NCI-H128 (cell line): ENCODE results near the gene ADAMTS14.
"Not testable (repeated sequence)": the region's sequence is repeated elsewhere in the genome, so short reads cannot be mapped to it uniquely, and the experiment has no call there.

Experiments
- DNase-seq: peaks from one replicate; lab custom pipeline; 2025; ENCODE audit not compliant: unreplicated experiment; lab: John Stamatoyannopoulos, UW

Gene ADAMTS14

GRCh38 chr10:70749756-70750155 is 77.5 kb downstream of the ADAMTS14 start:
- no peak for DNase-seq

- no peak for DNase-seq
Observed at GRCh38 chr10:70750156-70750703, 77.9 kb downstream of the ADAMTS14 start.

GRCh38 chr10:70751356-70751755 is 79.0 kb downstream of the ADAMTS14 start:
- DNase-seq: no peak

GRCh38 chr10:70751991-70752390 is 79.7 kb downstream of the ADAMTS14 start:
- no peak for DNase-seq

- no peak for DNase-seq
Observed at GRCh38 chr10:70752571-70752970, 80.3 kb downstream of the ADAMTS14 start.

- DNase-seq: no peak
Observed at GRCh38 chr10:70753026-70753663, 80.8 kb downstream of the ADAMTS14 start.

GRCh38 chr10:70753841-70754621 is 81.7 kb downstream of the ADAMTS14 start:
- no peak for DNase-seq

- DNase-seq: no peak
Observed at GRCh38 chr10:70756700-70757360, 84.5 kb downstream of the ADAMTS14 start.

- DNase-seq: no peak
Observed at GRCh38 chr10:70757856-70758255, 85.5 kb downstream of the ADAMTS14 start.

GRCh38 chr10:70758757-70759514 is 86.6 kb downstream of the ADAMTS14 start:
- peak; percentile 69 for DNase-seq

GRCh38 chr10:70759781-70760180 is 87.5 kb downstream of the ADAMTS14 start:
- DNase-seq: no peak

GRCh38 chr10:70760271-70760787 is 88.0 kb downstream of the ADAMTS14 start:
- DNase-seq: no peak

- DNase-seq: no peak
Observed at GRCh38 chr10:70761031-70761601, 88.8 kb downstream of the ADAMTS14 start.

GRCh38 chr10:70761727-70762350 is 89.5 kb downstream of the ADAMTS14 start:
- DNase-seq: no peak

GRCh38 chr10:70762441-70763175 is 90.3 kb downstream of the ADAMTS14 start:
- DNase-seq: no peak

- DNase-seq: no peak
Observed at GRCh38 chr10:70763567-70763966, 91.3 kb downstream of the ADAMTS14 start.

GRCh38 chr10:70765794-70766594 is 93.7 kb downstream of the ADAMTS14 start:
- DNase-seq: no peak

GRCh38 chr10:70768026-70768685 is 95.8 kb downstream of the ADAMTS14 start:
- DNase-seq: not testable (repeated sequence)
